Medulla oblongata (tissue), 1 donor: ENCODE data around the gene MRPL11.

ENCODE experiments used
- DNase-seq: peaks from one replicate; pipeline ENCODE4 v3.0.0-alpha.2; 2015; ENCODE audit errors: extremely low spot score

Gene MRPL11

GRCh38 chr11:66391322-66391721, 47.3 kb downstream of the MRPL11 start:
- DNase-seq, result no peak

- peak; percentile 75 for DNase-seq
Observed at GRCh38 chr11:66388780-66389386, 49.8 kb downstream of the MRPL11 start.

GRCh38 chr11:66386171-66387069, 52.2 kb downstream of the MRPL11 start:
- peak; percentile 87 for DNase-seq
